Keratinocyte (primary cell): ENCODE data around the gene ASL. TPM values are rescaled to one million over a fixed set of nuclear protein-coding genes. Genes with fewer than 3 reads are reported as not detected.

Experiments used
- DNase-seq: peaks from one replicate; pipeline ENCODE4 v3.0.0-alpha.2; 2011; ENCODE audit warnings: low read depth, missing footprints, low spot score
- FAIRE-seq: peaks from 2 replicates; lab custom pipeline; 2011; peaks lifted over from hg19 to GRCh38; lab: Jason Lieb, UNC
- H2AFZ ChIP-seq: 2 replicates; pipeline ENCODE4 v1.6.0; 2012; ENCODE audit warnings: low read length, control low read depth, inconsistent platforms; ENCODE audit not compliant: control insufficient read depth
- H3K27ac ChIP-seq: 2 replicates; pipeline ENCODE4 v1.5.1; 2011; ENCODE audit warnings: low read length; ENCODE audit not compliant: control insufficient read depth, insufficient read depth
- H3K27me3 ChIP-seq: 3 replicates; pipeline ENCODE4 v1.6.0; 2011; ENCODE audit warnings: low read length; ENCODE audit not compliant: control insufficient read depth, insufficient read depth; ENCODE audit errors: extremely low read depth
- H3K36me3 ChIP-seq, 2 experiments: 2 replicates in 1 of 2; 3 replicates in 1 of 2; pipeline ENCODE4 v1.5.1; 2011; ENCODE audit warnings: low read length in 2 of 2, mild to moderate bottlenecking in 1 of 2; ENCODE audit not compliant: control insufficient read depth in 2 of 2, insufficient read depth in 2 of 2; ENCODE audit errors: extremely low read depth in 1 of 2
- H3K4me1 ChIP-seq: 3 replicates; pipeline ENCODE4 v1.5.1; 2011; ENCODE audit warnings: low read length; ENCODE audit not compliant: control insufficient read depth, insufficient read depth; ENCODE audit errors: extremely low read depth
- H3K4me2 ChIP-seq: 3 replicates; pipeline ENCODE4 v1.6.0; 2011; ENCODE audit warnings: low read depth, low read length; ENCODE audit not compliant: control insufficient read depth, insufficient read depth; ENCODE audit errors: extremely low read depth
- H3K4me3 ChIP-seq, 3 experiments: fragments of 200-600 bp in 1 of 3; sonication (generic) in 1 of 3; 2 replicates in 2 of 3; 3 replicates in 1 of 3; pipeline ENCODE4 v1.5.1; 2011 to 2016; ENCODE audit warnings: low read length in 3 of 3, mild to moderate bottlenecking in 3 of 3, control low read depth in 2 of 3, inconsistent platforms in 1 of 3, low read depth in 1 of 3, mixed read lengths in 1 of 3, mixed run types in 1 of 3, moderate library complexity in 1 of 3; ENCODE audit not compliant: control insufficient read depth in 2 of 3, insufficient read depth in 2 of 3; ENCODE audit errors: extremely low read depth in 1 of 3
- H3K79me2 ChIP-seq: 2 replicates; pipeline ENCODE4 v1.6.0; 2012; ENCODE audit warnings: low read length; ENCODE audit not compliant: control insufficient read depth, insufficient read depth
- H3K9ac ChIP-seq: 3 replicates; pipeline ENCODE4 v1.6.0; 2011; ENCODE audit warnings: low read length; ENCODE audit not compliant: control insufficient read depth, insufficient read depth; ENCODE audit errors: extremely low read depth
- H3K9me1 ChIP-seq: 3 replicates; pipeline ENCODE4 v1.6.0; 2011; ENCODE audit warnings: low read length; ENCODE audit not compliant: control insufficient read depth, insufficient read depth; ENCODE audit errors: extremely low read depth
- H3K9me3 ChIP-seq: 2 replicates; pipeline ENCODE4 v1.5.1; 2012; ENCODE audit warnings: low read depth, low read length; ENCODE audit not compliant: control insufficient read depth
- H4K20me1 ChIP-seq: 3 replicates; pipeline ENCODE4 v1.6.0; 2011; ENCODE audit warnings: low read length; ENCODE audit not compliant: control insufficient read depth, insufficient read depth; ENCODE audit errors: extremely low read depth
- EZH2 ChIP-seq: IDR thresholded peaks from one replicate; pipeline ENCODE4 v1.6.1; 2012; ENCODE audit warnings: inconsistent platforms, mild to moderate bottlenecking, low read length, moderate library complexity
- dilution Hi-C: fragments of 300-500 bp; cut with MboI; formaldehyde crosslinking; loops from one replicate; pipeline ENCODE4 v1.7.0; 2020; ENCODE audit warnings: low sequenced_read_pairs; ENCODE audit not compliant: extremely low pct_ligation_motif_present
- polyA plus RNA-seq, 5 experiments: library from polyadenylated mRNA; depleted of rRNA in 3 of 5; stranded (reverse) in 3 of 5; stranded (forward) in 1 of 5; unstranded in 1 of 5; fragments of >200 nt; gene quantifications; 1 replicate in 1 of 5; 2 replicates in 3 of 5; 3 replicates in 1 of 5; pipeline versions ENCODE4 v1.2.1 to v1.2.3, GENCODE V29; 2011 to 2012; ENCODE audit warnings: missing spikeins in 2 of 5, low read depth in 1 of 5, low replicate concordance in 1 of 5
- TF ChIP-seq, protein P1 (sequence below), 3 experiments: IDR thresholded peaks in 1 of 3; conservative IDR thresholded peaks in 1 of 3; optimal IDR thresholded peaks in 1 of 3; 2 replicates in 2 of 3; 3 replicates in 1 of 3; pipeline versions ENCODE3 to v1.5.1; 2011; ENCODE audit warnings: low read length in 3 of 3, mild to moderate bottlenecking in 3 of 3, moderate library complexity in 2 of 3, control low read depth in 1 of 3, inconsistent platforms in 1 of 3; ENCODE audit not compliant: insufficient read depth in 2 of 3; ENCODE audit errors: extremely low read depth in 1 of 3

The ASL gene
- polyA plus RNA-seq, 1 donor (not counting 4 experiments of a cell fraction or from before 2014, with no cell fraction given), result 24.4 TPM

DNA sequence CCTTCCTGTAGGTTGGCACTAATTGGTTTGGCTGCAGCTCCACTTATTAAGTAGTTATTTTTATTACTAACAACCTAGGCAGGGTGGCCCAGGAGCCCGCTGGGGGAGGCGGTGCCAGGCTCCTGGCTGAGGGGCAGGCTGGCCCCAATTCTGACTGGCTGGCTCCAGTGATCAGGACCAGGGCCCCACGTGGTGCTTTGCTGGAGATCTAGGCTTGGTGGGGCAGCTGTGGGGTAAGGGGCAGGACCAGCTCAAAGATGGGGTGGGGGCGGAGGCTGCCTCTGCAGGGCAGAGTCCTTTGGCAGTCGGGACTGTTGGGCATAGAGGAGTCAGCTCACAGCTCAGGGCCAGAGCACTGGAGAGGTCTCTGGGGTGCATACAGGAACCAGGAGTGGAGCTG, 2.4 kb downstream of the ASL start:
- Histone ChIP-seq H2AFZ (no peak overlapping the region), H3K9ac (no peak overlapping the region), H3K4me1 (peaks cover 12% of the 10 kb centered on the region), H3K4me2 (no peak overlapping the region), H3K27me3 (no peaks in the 10 kb centered on the region), H3K4me3 (no peak overlapping the region), H3K9me1 (no peaks in the 10 kb centered on the region), H4K20me1 (no peaks in the 10 kb centered on the region), H3K79me2 (peaks cover 11% of the 10 kb centered on the region), H3K9me3 (no peaks in the 10 kb centered on the region), H3K27ac (no peak overlapping the region), H3K36me3 (peaks cover 5 to 7% of the 10 kb centered on the region in 2 experiments)
- no peak for TF ChIP-seq EZH2
- TF ChIP-seq, protein P1, sequence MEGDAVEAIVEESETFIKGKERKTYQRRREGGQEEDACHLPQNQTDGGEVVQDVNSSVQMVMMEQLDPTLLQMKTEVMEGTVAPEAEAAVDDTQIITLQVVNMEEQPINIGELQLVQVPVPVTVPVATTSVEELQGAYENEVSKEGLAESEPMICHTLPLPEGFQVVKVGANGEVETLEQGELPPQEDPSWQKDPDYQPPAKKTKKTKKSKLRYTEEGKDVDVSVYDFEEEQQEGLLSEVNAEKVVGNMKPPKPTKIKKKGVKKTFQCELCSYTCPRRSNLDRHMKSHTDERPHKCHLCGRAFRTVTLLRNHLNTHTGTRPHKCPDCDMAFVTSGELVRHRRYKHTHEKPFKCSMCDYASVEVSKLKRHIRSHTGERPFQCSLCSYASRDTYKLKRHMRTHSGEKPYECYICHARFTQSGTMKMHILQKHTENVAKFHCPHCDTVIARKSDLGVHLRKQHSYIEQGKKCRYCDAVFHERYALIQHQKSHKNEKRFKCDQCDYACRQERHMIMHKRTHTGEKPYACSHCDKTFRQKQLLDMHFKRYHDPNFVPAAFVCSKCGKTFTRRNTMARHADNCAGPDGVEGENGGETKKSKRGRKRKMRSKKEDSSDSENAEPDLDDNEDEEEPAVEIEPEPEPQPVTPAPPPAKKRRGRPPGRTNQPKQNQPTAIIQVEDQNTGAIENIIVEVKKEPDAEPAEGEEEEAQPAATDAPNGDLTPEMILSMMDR (optimal IDR thresholded peaks at IDR 0.05 in 1 of 3, IDR thresholded peaks at IDR 0.05 in 1 of 3, conservative IDR thresholded peaks at IDR 0.05 in 1 of 3; ENCODE audit: extremely low read depth in 1 of 3, insufficient read depth in 2 of 3, low read length in 3 of 3), result no peak
- DNase-seq (no peak), FAIRE-seq (no peak)
- dilution Hi-C loops, result no loop called here

DNA sequence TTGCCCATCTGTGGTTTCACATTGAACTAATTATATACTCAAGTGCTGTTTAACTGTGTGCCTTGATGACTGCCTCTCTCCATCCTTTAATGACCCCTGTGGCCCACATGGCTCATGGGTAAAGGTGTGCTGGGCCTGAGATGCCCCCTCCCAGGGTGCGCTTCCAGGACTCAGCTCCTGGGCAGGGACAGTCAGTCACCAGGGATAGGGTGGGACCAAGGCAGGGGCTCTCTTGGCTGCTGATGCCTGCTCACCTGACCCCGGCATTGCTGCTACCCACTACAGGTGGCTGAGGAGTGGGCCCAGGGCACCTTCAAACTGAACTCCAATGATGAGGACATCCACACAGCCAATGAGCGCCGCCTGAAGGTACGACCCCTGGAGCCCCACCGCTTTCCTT, 6.5 kb downstream of the ASL start:
- peaks cover 10 to 15% of the 10 kb centered on the region in 2 experiments for H3K36me3 ChIP-seq
- dilution Hi-C loops, result no loop called here
- no peaks in the 10 kb centered on the region for H3K9me1 ChIP-seq
- no peak for TF ChIP-seq EZH2
- TF ChIP-seq, protein P1 (optimal IDR thresholded peaks at IDR 0.05 in 1 of 3, IDR thresholded peaks at IDR 0.05 in 1 of 3, conservative IDR thresholded peaks at IDR 0.05 in 1 of 3; ENCODE audit: extremely low read depth in 1 of 3, insufficient read depth in 2 of 3, low read length in 3 of 3), result no peak
- H3K27me3 ChIP-seq, result no peaks in the 10 kb centered on the region
- no peak overlapping the region for H3K9ac ChIP-seq
- H3K79me2 ChIP-seq, result peaks cover under 1% of the 10 kb centered on the region
- H3K4me3 ChIP-seq, result no peak overlapping the region
- no peak for FAIRE-seq
- no peaks in the 10 kb centered on the region for H3K9me3 ChIP-seq
- no peak for DNase-seq
- H4K20me1 ChIP-seq, result no peaks in the 10 kb centered on the region
- H2AFZ ChIP-seq, result no peak overlapping the region
- H3K4me1 ChIP-seq, result peaks cover 3% of the 10 kb centered on the region
- no peak overlapping the region for H3K4me2 ChIP-seq
- no peak overlapping the region for H3K27ac ChIP-seq
